Activated T-cell treated with anti-CD3 and anti-CD28 coated beads, Interleukin-2, amount 50 U/mL, for 72 hours (primary cell): ENCODE measurements around the gene MANSC4. TPM values are rescaled to one million over a fixed set of nuclear protein-coding genes. Genes with fewer than 3 reads are reported as not detected.
"Not testable (repeated sequence)": the region's sequence is repeated elsewhere in the genome, so short reads cannot be mapped to it uniquely, and the experiment has no call there.

Source experiments
- ATAC-seq, 2 donors: fragments of 150-1000 bp; cut with Tn5 transposase; replicated peaks in 1 of 2; 2 replicates each; pipeline ENCODE4 v1.10.0; 2021; ENCODE audit warnings: moderate library complexity in 2 of 2, mild to moderate bottlenecking in 1 of 2
- DNase-seq, 2 donors: peaks; one replicate each; pipeline ENCODE4 v3.0.0; 2021 to 2022; ENCODE audit warnings: mixed read lengths in 1 of 2
- H3K27ac Mint-ChIP-seq: one replicate; pipeline ENCODE4 v1.8.0; 2022; ENCODE audit warnings: mild to moderate bottlenecking, moderate library complexity, mixed read lengths
- H3K27me3 Mint-ChIP-seq: one replicate; pipeline ENCODE4 v1.8.0; 2022; ENCODE audit warnings: low read depth, mixed read lengths
- H3K36me3 Mint-ChIP-seq, 2 donors: one replicate each; pipeline ENCODE4 v1.8.0; 2022; ENCODE audit warnings: mixed read lengths in 2 of 2, mild to moderate bottlenecking in 1 of 2; ENCODE audit not compliant: insufficient read depth in 2 of 2
- H3K4me1 Mint-ChIP-seq: one replicate; pipeline ENCODE4 v1.8.0; 2022; ENCODE audit warnings: low read depth, mixed read lengths
- H3K4me3 Mint-ChIP-seq, 2 donors: one replicate each; pipeline ENCODE4 v1.8.0; 2022; ENCODE audit warnings: mild to moderate bottlenecking in 2 of 2, mixed read lengths in 2 of 2, moderate library complexity in 2 of 2
- H3K9me3 Mint-ChIP-seq, 2 donors: one replicate each; pipeline ENCODE4 v1.8.0; 2022; ENCODE audit warnings: mixed read lengths in 2 of 2
- total RNA-seq, 2 donors: library from RNA; stranded (reverse); gene quantifications; one replicate each; pipeline ENCODE4 v1.2.3, GENCODE V29; 2022

The MANSC4 gene
- total RNA-seq, 2 donors from 2014 or later = not detected

GRCh38 chr12:27766587-27766986, 13.4 kb downstream of the MANSC4 start:
- H3K27me3 Mint-ChIP-seq = no peaks in the 10 kb centered on the region
- DNase-seq (no peak), ATAC-seq (no peak)
- H3K36me3 Mint-ChIP-seq = no peaks in the 10 kb centered on the region
- H3K27ac Mint-ChIP-seq = no peak overlapping the region
- H3K4me3 Mint-ChIP-seq = no peak overlapping the region
- H3K4me1 Mint-ChIP-seq = peaks cover 18% of the 10 kb centered on the region
- no peaks in the 10 kb centered on the region for H3K9me3 Mint-ChIP-seq

- Mint-ChIP-seq H3K9me3 (no peaks in the 10 kb centered on the region), H3K4me1 (peaks cover 18% of the 10 kb centered on the region), H3K27me3 (no peaks in the 10 kb centered on the region), H3K36me3 (no peaks in the 10 kb centered on the region), H3K4me3 (no peak overlapping the region), H3K27ac (no peak overlapping the region)
- DNase-seq = peak; percentile 13 to 33
- ATAC-seq = peak; percentile 83 to 93
Measured at GRCh38 chr12:27762757-27763156, 17.3 kb downstream of the MANSC4 start.

- H3K9me3 Mint-ChIP-seq = no peaks in the 10 kb centered on the region
- peaks cover 2 to 10% of the 10 kb centered on the region in 2 donors for H3K36me3 Mint-ChIP-seq
- H3K4me1 Mint-ChIP-seq = peaks cover under 1% of the 10 kb centered on the region
- no peaks in the 10 kb centered on the region for H3K27me3 Mint-ChIP-seq
- no peak for ATAC-seq
- DNase-seq = no peak
- H3K27ac Mint-ChIP-seq = no peak overlapping the region
- H3K4me3 Mint-ChIP-seq = no peak overlapping the region
Measured at GRCh38 chr12:27756670-27757195, 23.3 kb downstream of the MANSC4 start.

- H3K9me3 Mint-ChIP-seq = no peaks in the 10 kb centered on the region
- H3K27ac Mint-ChIP-seq = no peak overlapping the region
- peaks cover 2 to 10% of the 10 kb centered on the region in 2 donors for H3K36me3 Mint-ChIP-seq
- H3K4me1 Mint-ChIP-seq = no peaks in the 10 kb centered on the region
- ATAC-seq (no peak), DNase-seq (no peak)
- H3K27me3 Mint-ChIP-seq = no peaks in the 10 kb centered on the region
- H3K4me3 Mint-ChIP-seq = no peak overlapping the region
Measured at GRCh38 chr12:27754795-27755194, 25.2 kb downstream of the MANSC4 start.

GRCh38 chr12:27751386-27752047, 28.5 kb downstream of the MANSC4 start:
- Mint-ChIP-seq H3K4me1 (no peaks in the 10 kb centered on the region), H3K27ac (no peak overlapping the region), H3K27me3 (no peaks in the 10 kb centered on the region), H3K9me3 (no peaks in the 10 kb centered on the region), H3K36me3 (peaks cover under 1 to 11% of the 10 kb centered on the region in 2 donors), H3K4me3 (no peak overlapping the region)
- ATAC-seq (no peak), DNase-seq (no peak)

GRCh38 chr12:27747111-27747820, 32.8 kb downstream of the MANSC4 start:
- ATAC-seq (no peak), DNase-seq (no peak)
- Mint-ChIP-seq H3K4me3 (no peak overlapping the region), H3K27me3 (no peaks in the 10 kb centered on the region), H3K27ac (peak overlapping the region; percentile 20), H3K36me3 (peaks cover 0 to 11% of the 10 kb centered on the region in 2 donors), H3K4me1 (no peaks in the 10 kb centered on the region), H3K9me3 (no peaks in the 10 kb centered on the region)

- not testable (repeated sequence) for H3K4me3 Mint-ChIP-seq, H3K9me3 Mint-ChIP-seq, H3K4me1 Mint-ChIP-seq, ATAC-seq, H3K27ac Mint-ChIP-seq, DNase-seq, H3K27me3 Mint-ChIP-seq
- peaks cover 0 to 11% of the 10 kb centered on the region in 2 donors for H3K36me3 Mint-ChIP-seq
Measured at GRCh38 chr12:27745734-27746133, 34.3 kb downstream of the MANSC4 start.

GRCh38 chr12:27743601-27744000, 36.4 kb downstream of the MANSC4 start:
- Mint-ChIP-seq H3K9me3 (no peaks in the 10 kb centered on the region), H3K36me3 (peaks cover 0 to 10% of the 10 kb centered on the region in 2 donors), H3K4me1 (no peaks in the 10 kb centered on the region), H3K27ac (no peak overlapping the region), H3K4me3 (no peak overlapping the region), H3K27me3 (no peaks in the 10 kb centered on the region)
- DNase-seq = no peak
- ATAC-seq = no peak

GRCh38 chr12:27734321-27734720, 45.7 kb downstream of the MANSC4 start:
- not testable (repeated sequence) for H3K27ac Mint-ChIP-seq, H3K9me3 Mint-ChIP-seq, H3K4me3 Mint-ChIP-seq, H3K4me1 Mint-ChIP-seq, H3K27me3 Mint-ChIP-seq, DNase-seq, ATAC-seq
- H3K36me3 Mint-ChIP-seq = peaks cover 6 to 11% of the 10 kb centered on the region in 2 donors

- Mint-ChIP-seq H3K36me3 (peaks cover 6 to 11% of the 10 kb centered on the region in 2 donors), H3K4me1 (no peaks in the 10 kb centered on the region), H3K27ac (no peak overlapping the region), H3K4me3 (no peak overlapping the region), H3K9me3 (no peaks in the 10 kb centered on the region), H3K27me3 (no peaks in the 10 kb centered on the region)
- no peak for ATAC-seq
- no peak for DNase-seq
Measured at GRCh38 chr12:27733791-27734190, 46.2 kb downstream of the MANSC4 start.

- no peak overlapping the region for H3K27ac Mint-ChIP-seq
Measured at GRCh38 chr12:27733052-27733656, 46.9 kb downstream of the MANSC4 start.

GRCh38 chr12:27732281-27732680, 47.8 kb downstream of the MANSC4 start:
- Mint-ChIP-seq H3K9me3 (no peaks in the 10 kb centered on the region), H3K4me1 (no peaks in the 10 kb centered on the region), H3K4me3 (no peak overlapping the region), H3K36me3 (peaks cover 5 to 9% of the 10 kb centered on the region in 2 donors), H3K27ac (no peak overlapping the region), H3K27me3 (no peaks in the 10 kb centered on the region)
- ATAC-seq = no peak
- DNase-seq = no peak

More at GRCh38 chr12:27733052-27733656, 46.9 kb downstream of the MANSC4 start:
- peak in 1 of 2 donors; percentile 45 for ATAC-seq
- no peak overlapping the region for H3K4me3 Mint-ChIP-seq
- peaks cover 6 to 11% of the 10 kb centered on the region in 2 donors for H3K36me3 Mint-ChIP-seq
- H3K27me3 Mint-ChIP-seq = no peaks in the 10 kb centered on the region
- no peaks in the 10 kb centered on the region for H3K9me3 Mint-ChIP-seq
- no peaks in the 10 kb centered on the region for H3K4me1 Mint-ChIP-seq
- peak; percentile 21 to 36 for DNase-seq

GRCh38 chr12:27730097-27730588, 49.9 kb downstream of the MANSC4 start:
- Mint-ChIP-seq H3K36me3 (peaks cover 5 to 10% of the 10 kb centered on the region in 2 donors), H3K27me3 (no peaks in the 10 kb centered on the region), H3K9me3 (no peaks in the 10 kb centered on the region), H3K4me3 (no peak overlapping the region), H3K27ac (no peak overlapping the region), H3K4me1 (no peaks in the 10 kb centered on the region)
- ATAC-seq (no peak), DNase-seq (no peak)
